ENCODE data around the gene SMC6.
A peak's percentile ranks its signal among the peaks of the same experiment; 100 is the strongest.

Gene SMC6

DNA sequence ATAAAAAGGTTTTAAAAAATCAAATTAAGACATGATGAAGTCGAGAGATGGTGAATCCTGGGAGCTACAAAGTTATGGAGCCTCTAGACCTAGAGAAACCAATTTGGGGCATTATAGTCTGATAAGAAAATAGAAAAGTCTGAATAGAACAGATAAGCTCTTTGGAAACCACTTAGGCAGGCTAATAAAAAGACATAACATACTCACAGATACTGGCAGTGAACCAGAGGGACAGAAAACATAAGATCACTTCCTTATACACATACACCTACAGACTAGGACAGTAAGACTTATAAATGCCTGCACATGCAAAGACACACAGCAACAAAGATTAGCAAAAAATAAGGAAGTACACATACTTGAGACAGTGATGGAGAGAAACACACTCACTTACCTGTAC is 20.0 kb downstream of the SMC6 start:
- Histone ChIP-seq H3K4me1 (ENCODE audit: low read length) (no peaks in the 10 kb centered on the region), H3K27ac (ENCODE audit: low read length) (no peak overlapping the region), H3K27me3 (ENCODE audit: low read depth, low read length) (no peaks in the 10 kb centered on the region), H3K79me2 (ENCODE audit: low read length) (no peaks in the 10 kb centered on the region), H3K9ac (ENCODE audit: low read length) (no peak overlapping the region), H3K36me3 (replicated peaks; ENCODE audit: low read depth, low read length) (peaks cover 66% of the 10 kb centered on the region), H3K9me3 (ENCODE audit: insufficient read depth, low read length) (no peaks in the 10 kb centered on the region), H3K4me3 (ENCODE audit: low read length) (no peak overlapping the region), H4K20me1 (ENCODE audit: insufficient read depth, low read length) (no peaks in the 10 kb centered on the region), H2AFZ (ENCODE audit: low read depth, low read length) (no peak overlapping the region), H3K4me2 (ENCODE audit: low read length) (no peak overlapping the region)
- no peak for TF ChIP-seq EZH2phosphoT487 (IDR thresholded peaks at IDR 0.05; ENCODE audit: low read depth)
- TF ChIP-seq, protein P1, sequence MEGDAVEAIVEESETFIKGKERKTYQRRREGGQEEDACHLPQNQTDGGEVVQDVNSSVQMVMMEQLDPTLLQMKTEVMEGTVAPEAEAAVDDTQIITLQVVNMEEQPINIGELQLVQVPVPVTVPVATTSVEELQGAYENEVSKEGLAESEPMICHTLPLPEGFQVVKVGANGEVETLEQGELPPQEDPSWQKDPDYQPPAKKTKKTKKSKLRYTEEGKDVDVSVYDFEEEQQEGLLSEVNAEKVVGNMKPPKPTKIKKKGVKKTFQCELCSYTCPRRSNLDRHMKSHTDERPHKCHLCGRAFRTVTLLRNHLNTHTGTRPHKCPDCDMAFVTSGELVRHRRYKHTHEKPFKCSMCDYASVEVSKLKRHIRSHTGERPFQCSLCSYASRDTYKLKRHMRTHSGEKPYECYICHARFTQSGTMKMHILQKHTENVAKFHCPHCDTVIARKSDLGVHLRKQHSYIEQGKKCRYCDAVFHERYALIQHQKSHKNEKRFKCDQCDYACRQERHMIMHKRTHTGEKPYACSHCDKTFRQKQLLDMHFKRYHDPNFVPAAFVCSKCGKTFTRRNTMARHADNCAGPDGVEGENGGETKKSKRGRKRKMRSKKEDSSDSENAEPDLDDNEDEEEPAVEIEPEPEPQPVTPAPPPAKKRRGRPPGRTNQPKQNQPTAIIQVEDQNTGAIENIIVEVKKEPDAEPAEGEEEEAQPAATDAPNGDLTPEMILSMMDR (IDR thresholded peaks at IDR 0.05; ENCODE audit: low read depth, low read length) = no peak

DNA sequence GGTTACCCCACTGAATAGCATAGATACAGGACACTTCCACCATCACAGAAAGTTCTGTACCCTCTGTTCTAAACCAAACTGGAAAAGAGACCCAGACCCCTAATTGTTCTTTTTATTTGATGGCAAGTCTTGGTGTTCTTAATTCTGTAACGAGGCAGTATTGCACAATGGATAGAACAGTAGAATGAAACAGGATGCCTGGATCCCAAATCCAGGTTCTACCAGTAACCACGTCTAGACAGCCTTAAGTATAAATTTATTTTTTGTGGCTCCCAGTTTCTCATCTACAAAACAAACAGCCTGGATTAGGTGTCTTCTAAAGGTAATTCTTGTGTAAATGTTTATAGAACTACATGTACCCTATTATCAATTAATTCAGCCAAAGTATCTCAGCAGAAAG is 23.7 kb downstream of the SMC6 start:
- no peaks in the 10 kb centered on the region for H3K4me1 ChIP-seq (ENCODE audit: low read length)
- H4K20me1 ChIP-seq (ENCODE audit: insufficient read depth, low read length) = no peaks in the 10 kb centered on the region
- H3K36me3 ChIP-seq (replicated peaks; ENCODE audit: low read depth, low read length) = peaks cover 64% of the 10 kb centered on the region
- no peak overlapping the region for H3K4me2 ChIP-seq (ENCODE audit: low read length)
- H3K9ac ChIP-seq (ENCODE audit: low read length) = no peak overlapping the region
- no peaks in the 10 kb centered on the region for H3K27me3 ChIP-seq (ENCODE audit: low read depth, low read length)
- TF ChIP-seq, protein P1 (IDR thresholded peaks at IDR 0.05; ENCODE audit: low read depth, low read length) = no peak
- no peak for TF ChIP-seq EZH2phosphoT487 (IDR thresholded peaks at IDR 0.05; ENCODE audit: low read depth)
- no peaks in the 10 kb centered on the region for H3K79me2 ChIP-seq (ENCODE audit: low read length)
- no peaks in the 10 kb centered on the region for H3K9me3 ChIP-seq (ENCODE audit: insufficient read depth, low read length)
- no peak overlapping the region for H2AFZ ChIP-seq (ENCODE audit: low read depth, low read length)
- no peak overlapping the region for H3K4me3 ChIP-seq (ENCODE audit: low read length)
- H3K27ac ChIP-seq (ENCODE audit: low read length) = no peak overlapping the region

DNA sequence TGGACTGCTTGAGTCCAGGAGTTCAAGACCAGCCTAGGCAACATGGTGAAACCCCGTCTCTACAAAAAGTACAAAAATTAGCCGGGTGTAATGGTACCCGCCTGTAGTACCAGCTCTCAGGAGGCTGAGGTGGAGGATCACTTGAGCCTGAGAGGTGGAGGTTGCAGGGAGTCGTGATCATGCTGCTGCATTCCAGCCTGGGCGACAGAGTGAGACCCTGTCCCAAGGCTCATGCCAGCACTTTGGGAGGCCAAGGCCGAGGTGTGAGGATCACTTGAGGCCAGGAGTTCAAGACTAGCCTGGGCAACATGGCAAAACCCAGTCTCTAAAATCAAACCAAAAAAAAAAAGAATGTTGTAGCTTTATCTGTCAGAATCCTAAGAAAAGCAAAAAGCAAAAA is 25.4 kb downstream of the SMC6 start:
- H3K9ac ChIP-seq (ENCODE audit: low read length) = no peak overlapping the region
- peaks cover 4% of the 10 kb centered on the region; the same call in 1 of the 2 replicates for H3K4me1 ChIP-seq (ENCODE audit: low read length)
- peaks cover 68% of the 10 kb centered on the region for H3K36me3 ChIP-seq (replicated peaks; ENCODE audit: low read depth, low read length)
- no peak overlapping the region for H3K27ac ChIP-seq (ENCODE audit: low read length)
- no peaks in the 10 kb centered on the region for H4K20me1 ChIP-seq (ENCODE audit: insufficient read depth, low read length)
- TF ChIP-seq EZH2phosphoT487 (IDR thresholded peaks at IDR 0.05; ENCODE audit: low read depth) = no peak
- TF ChIP-seq, protein P1 (IDR thresholded peaks at IDR 0.05; ENCODE audit: low read depth, low read length) = no peak
- no peaks in the 10 kb centered on the region for H3K27me3 ChIP-seq (ENCODE audit: low read depth, low read length)
- no peak overlapping the region for H3K4me3 ChIP-seq (ENCODE audit: low read length)
- no peak overlapping the region for H3K4me2 ChIP-seq (ENCODE audit: low read length)
- H3K79me2 ChIP-seq (ENCODE audit: low read length) = no peaks in the 10 kb centered on the region
- no peaks in the 10 kb centered on the region for H3K9me3 ChIP-seq (ENCODE audit: insufficient read depth, low read length)
- H2AFZ ChIP-seq (ENCODE audit: low read depth, low read length) = no peak overlapping the region

DNA sequence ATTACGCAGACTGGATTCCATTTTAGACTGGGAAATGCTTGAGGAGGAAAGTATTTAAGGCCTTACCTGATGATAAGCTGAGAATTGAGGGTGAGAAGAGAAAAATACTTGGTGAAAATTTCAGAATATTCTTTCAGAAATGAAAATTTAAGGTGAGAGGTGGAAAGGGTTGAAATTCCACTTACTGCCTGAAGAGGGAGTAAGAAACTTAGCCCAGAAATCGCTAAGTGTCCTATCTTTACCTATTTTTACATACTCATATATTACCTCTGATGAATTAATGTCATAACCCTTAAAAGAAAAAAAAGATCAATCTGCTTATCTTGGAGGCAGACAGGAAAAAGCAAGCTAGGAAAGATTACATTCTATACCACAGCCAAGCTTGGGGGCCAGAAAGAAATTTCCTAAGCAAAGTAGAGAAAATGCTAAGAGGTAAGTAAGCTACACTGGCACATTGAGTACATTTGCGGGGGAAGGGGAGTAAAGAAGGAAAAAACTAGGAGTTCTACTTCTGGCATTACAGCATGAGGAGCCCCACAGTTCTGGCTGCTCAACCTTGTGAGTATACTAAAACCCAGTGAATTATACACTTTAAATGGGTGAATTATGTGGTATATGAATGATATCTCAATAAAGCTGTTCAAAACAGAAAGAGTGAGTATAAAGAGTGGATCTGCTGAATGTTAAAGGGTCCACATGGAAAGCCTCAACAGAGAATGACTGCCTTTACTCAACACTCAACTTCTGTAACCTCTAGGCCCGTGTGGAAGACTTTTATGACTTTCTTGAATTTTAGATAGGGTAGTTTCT is 33.8 kb downstream of the SMC6 start:
- H3K36me3 ChIP-seq (replicated peaks; ENCODE audit: low read depth, low read length) = peaks cover 63% of the 10 kb centered on the region

More for the DNA sequence above, 33.8 kb downstream of the SMC6 start:
- no peaks in the 10 kb centered on the region for H3K27me3 ChIP-seq (ENCODE audit: low read depth, low read length)
- no peak overlapping the region for H3K4me2 ChIP-seq (ENCODE audit: low read length)
- H3K79me2 ChIP-seq (ENCODE audit: low read length) = no peaks in the 10 kb centered on the region
- H3K4me3 ChIP-seq (ENCODE audit: low read length) = no peak overlapping the region
- no peaks in the 10 kb centered on the region for H3K9me3 ChIP-seq (ENCODE audit: insufficient read depth, low read length)
- TF ChIP-seq EZH2phosphoT487 (IDR thresholded peaks at IDR 0.05; ENCODE audit: low read depth) = no peak
- TF ChIP-seq, protein P1 (IDR thresholded peaks at IDR 0.05; ENCODE audit: low read depth, low read length) = peak; percentile 84
- H3K27ac ChIP-seq (ENCODE audit: low read length) = peak overlapping the region; percentile 35
- no peak overlapping the region for H2AFZ ChIP-seq (ENCODE audit: low read depth, low read length)
- H3K9ac ChIP-seq (ENCODE audit: low read length) = no peak overlapping the region
- no peaks in the 10 kb centered on the region for H4K20me1 ChIP-seq (ENCODE audit: insufficient read depth, low read length)
- H3K4me1 ChIP-seq (ENCODE audit: low read length) = peaks cover 8% of the 10 kb centered on the region; the same call in 1 of the 2 replicates

All from OCI-LY3 (cell line).